Osteoblast (primary cell): ENCODE results near the gene ACTG1. TPM values are rescaled to one million over a fixed set of nuclear protein-coding genes. Genes with fewer than 3 reads are reported as not detected.

ENCODE experiments used
- DNase-seq: peaks from one replicate; pipeline ENCODE4 v3.0.0; 2011; ENCODE audit warnings: low spot score, mixed read lengths; ENCODE audit not compliant: insufficient read length; ENCODE audit errors: missing footprints
- H2AFZ ChIP-seq: 2 replicates; pipeline ENCODE4 v1.6.0; 2011; ENCODE audit warnings: mild to moderate bottlenecking, low read length
- H3K27ac ChIP-seq: 2 replicates; pipeline ENCODE4 v1.5.1; 2011; ENCODE audit warnings: mild to moderate bottlenecking, low read depth, low read length, moderate library complexity
- H3K27me3 ChIP-seq: 2 replicates; pipeline ENCODE4 v1.6.0; 2012; ENCODE audit warnings: mild to moderate bottlenecking, control low read depth, inconsistent platforms, low read length, moderate library complexity; ENCODE audit not compliant: insufficient read depth
- H3K36me3 ChIP-seq: 2 replicates; pipeline ENCODE4 v1.5.1; 2011; ENCODE audit warnings: mild to moderate bottlenecking, low read length, control low read depth, moderate library complexity; ENCODE audit not compliant: insufficient read depth
- H3K4me1 ChIP-seq: 2 replicates; pipeline ENCODE4 v1.5.1; 2011; ENCODE audit warnings: mild to moderate bottlenecking, low read length, control low read depth, moderate library complexity; ENCODE audit not compliant: insufficient read depth
- H3K4me2 ChIP-seq: 2 replicates; pipeline ENCODE4 v1.6.0; 2011; ENCODE audit warnings: mild to moderate bottlenecking, low read length; ENCODE audit not compliant: insufficient read depth
- H3K4me3 ChIP-seq: fragments of 200-600 bp; sonication (generic); 3 replicates; pipeline ENCODE4 v1.5.1; 2012; ENCODE audit warnings: mild to moderate bottlenecking, low read length, inconsistent platforms; ENCODE audit not compliant: insufficient read depth
- H3K79me2 ChIP-seq: 2 replicates; pipeline ENCODE4 v1.6.0; 2012; ENCODE audit warnings: mild to moderate bottlenecking, low read length, control low read depth, inconsistent platforms; ENCODE audit not compliant: insufficient read depth
- H3K9me3 ChIP-seq: 2 replicates; pipeline ENCODE4 v1.5.1; 2011; ENCODE audit warnings: low read depth, low read length, control low read depth
- H4K20me1 ChIP-seq: 2 replicates; pipeline ENCODE4 v1.6.0; 2012; ENCODE audit warnings: mild to moderate bottlenecking, low read length, control low read depth; ENCODE audit not compliant: insufficient read depth
- CTCF ChIP-seq: IDR thresholded peaks from 2 replicates; pipeline ENCODE4 v1.5.1; 2011; ENCODE audit warnings: mild to moderate bottlenecking, low read depth, low read length, moderate library complexity; ENCODE audit errors: extremely low read depth
- total RNA-seq: library from RNA; depleted of rRNA; stranded (reverse); fragments of >200 nt; gene quantifications from 2 replicates; pipeline ENCODE4 v1.2.3, GENCODE V29; 2012

The ACTG1 gene
- total RNA-seq, 1 donor: 13,273 TPM

- no peaks in the 10 kb centered on the region for H3K4me1 ChIP-seq
- H3K27ac ChIP-seq: no peak overlapping the region
- no peak overlapping the region for H2AFZ ChIP-seq
- no peak overlapping the region for H3K4me3 ChIP-seq
- peaks cover 42% of the 10 kb centered on the region for H3K36me3 ChIP-seq
- no peaks in the 10 kb centered on the region for H3K79me2 ChIP-seq
- H3K9me3 ChIP-seq: no peaks in the 10 kb centered on the region
- peak; percentile 55 for DNase-seq
- H4K20me1 ChIP-seq: peaks cover 19% of the 10 kb centered on the region
- peaks cover 5% of the 10 kb centered on the region for H3K27me3 ChIP-seq
- no peak for TF ChIP-seq CTCF
- no peak overlapping the region for H3K4me2 ChIP-seq
Observed at GRCh38 chr17:81541123-81541522, 28.5 kb upstream of the ACTG1 start.

- Histone ChIP-seq H3K27me3 (peaks cover 10% of the 10 kb centered on the region), H3K27ac (no peak overlapping the region), H3K4me1 (no peaks in the 10 kb centered on the region), H3K4me3 (no peak overlapping the region), H3K79me2 (no peaks in the 10 kb centered on the region), H2AFZ (no peak overlapping the region), H3K36me3 (peaks cover 37% of the 10 kb centered on the region), H4K20me1 (peaks cover 21% of the 10 kb centered on the region), H3K4me2 (no peak overlapping the region), H3K9me3 (no peaks in the 10 kb centered on the region)
- DNase-seq: peak; percentile 73
- no peak for TF ChIP-seq CTCF
Observed at GRCh38 chr17:81540676-81541027, 28.1 kb upstream of the ACTG1 start.

- peaks cover 21% of the 10 kb centered on the region for H4K20me1 ChIP-seq
- H3K27me3 ChIP-seq: peaks cover 10% of the 10 kb centered on the region
- no peak overlapping the region for H3K4me3 ChIP-seq
- H3K9me3 ChIP-seq: no peaks in the 10 kb centered on the region
- peaks cover 32% of the 10 kb centered on the region for H3K36me3 ChIP-seq
- H3K4me2 ChIP-seq: no peak overlapping the region
- no peaks in the 10 kb centered on the region for H3K79me2 ChIP-seq
- no peaks in the 10 kb centered on the region for H3K4me1 ChIP-seq
- no peak for DNase-seq
- H3K27ac ChIP-seq: no peak overlapping the region
- H2AFZ ChIP-seq: no peak overlapping the region
- TF ChIP-seq CTCF: no peak
Observed at GRCh38 chr17:81539961-81540675, 27.5 kb upstream of the ACTG1 start.

GRCh38 chr17:81539571-81539900 is 26.9 kb upstream of the ACTG1 start:
- DNase-seq: no peak
- TF ChIP-seq CTCF: no peak
- Histone ChIP-seq H3K79me2 (no peaks in the 10 kb centered on the region), H3K9me3 (no peaks in the 10 kb centered on the region), H3K36me3 (peaks cover 28% of the 10 kb centered on the region), H3K4me3 (no peak overlapping the region), H3K4me1 (no peaks in the 10 kb centered on the region), H3K27me3 (peaks cover 10% of the 10 kb centered on the region), H3K4me2 (no peak overlapping the region), H3K27ac (no peak overlapping the region), H4K20me1 (peaks cover 21% of the 10 kb centered on the region), H2AFZ (no peak overlapping the region)
